K562 (cell line): ENCODE data around the gene TSC22D1. TPM values are rescaled to one million over a fixed set of nuclear protein-coding genes. Genes with fewer than 3 reads are reported as not detected.

Experiments
- ATAC-seq: fragments of 200-7000 bp; cut with Tn5 transposase; 3 replicates; pipeline ENCODE4 v1.9.1; 2020; ENCODE audit warnings: moderate library complexity
- BruUV-seq: library from RNA; stranded (reverse); fragments of 400-500 nt; replicated peaks from 2 replicates; lab custom pipeline; 2021; lab: Mats Ljungman, UMichigan
- CTCF ChIA-PET: fragments of 300-600 bp; formaldehyde crosslinking; extraction: SDS; loops from one replicate; lab custom pipeline; 2021; ENCODE audit warnings: low intra/inter-chr PET ratio; lab: Yijun Ruan, JAX
- POLR2A ChIA-PET: fragments of 300-600, 350-650 bp; sonication (Branson Sonifier 250); formaldehyde crosslinking; extraction: SDS; loops from one replicate; lab custom pipeline; 2021; ENCODE audit warnings: antibody characterized with exemption, inconsistent platforms; lab: Yijun Ruan, JAX
- DNase-seq, 4 experiments: peaks; one replicate each; pipeline versions ENCODE4 v3.0.0 to v3.0.0-alpha.2; 2011 to 2018; ENCODE audit warnings: low spot score in 3 of 4, mixed read lengths in 3 of 4; ENCODE audit errors: extremely low read depth in 1 of 4
- FAIRE-seq: peaks from 2 replicates; lab custom pipeline; 2011; peaks lifted over from hg19 to GRCh38; lab: Jason Lieb, UNC
- H2AFZ ChIP-seq: 2 replicates; pipeline ENCODE4 v1.6.0; 2011; ENCODE audit warnings: low read depth, low read length, control low read depth, inconsistent platforms
- H3K27ac ChIP-seq: fragments of 200-600 bp; 3 replicates; pipeline ENCODE4 v1.8.0; 2011; ENCODE audit warnings: low read depth, mild to moderate bottlenecking, control low read depth, inconsistent platforms, low read length, moderate library complexity, mixed read lengths; ENCODE audit errors: extremely low read depth
- H3K27me3 ChIP-seq, 2 experiments: fragments of 300-600 bp in 1 of 2; 2 replicates in 1 of 2; 3 replicates in 1 of 2; pipeline versions ENCODE4 v1.6.0 to v1.8.0; 2011; ENCODE audit warnings: inconsistent platforms in 2 of 2, low read length in 2 of 2, mild to moderate bottlenecking in 1 of 2, mixed read lengths in 1 of 2, moderate library complexity in 1 of 2; ENCODE audit not compliant: control insufficient read depth in 2 of 2, insufficient read depth in 2 of 2
- H3K36me3 ChIP-seq: fragments of 300-600 bp; 3 replicates; pipeline ENCODE4 v1.8.0; 2011; ENCODE audit warnings: mild to moderate bottlenecking, low read length, inconsistent platforms; ENCODE audit not compliant: control insufficient read depth, insufficient read depth
- H3K4me1 ChIP-seq, 2 experiments: fragments of 200-600 bp in 1 of 2; replicated peaks in 1 of 2; 2 replicates in 1 of 2; 3 replicates in 1 of 2; pipeline versions ENCODE4 v1.5.1 to v1.8.0; 2011; ENCODE audit warnings: inconsistent platforms in 2 of 2, low read length in 2 of 2, mild to moderate bottlenecking in 1 of 2, mixed read lengths in 1 of 2, moderate library complexity in 1 of 2; ENCODE audit not compliant: control insufficient read depth in 2 of 2, insufficient read depth in 2 of 2
- H3K4me2 ChIP-seq: 2 replicates; pipeline ENCODE4 v1.6.1; 2011; ENCODE audit warnings: low read length, control low read depth, inconsistent platforms, mixed read lengths; ENCODE audit not compliant: insufficient read depth
- H3K4me3 ChIP-seq: fragments of 200-600 bp; sonication (generic), shearing (Covaris generic); 2 replicates; pipeline ENCODE4 v1.5.1; 2016; ENCODE audit warnings: control low read depth, inconsistent platforms
- H3K79me2 ChIP-seq: fragments of 200-600 bp; 3 replicates; pipeline ENCODE4 v1.8.0; 2011; ENCODE audit warnings: low read length, inconsistent platforms; ENCODE audit not compliant: control insufficient read depth, insufficient read depth
- H3K9ac ChIP-seq, 2 experiments: 2 replicates each; pipeline versions ENCODE4 v1.6.0 to v1.6.1; 2011; ENCODE audit warnings: low read depth in 2 of 2, low read length in 2 of 2, control low read depth in 1 of 2, inconsistent platforms in 1 of 2, mild to moderate bottlenecking in 1 of 2, mixed read lengths in 1 of 2; ENCODE audit not compliant: insufficient read depth in 1 of 2
- H3K9me1 ChIP-seq: one replicate; pipeline ENCODE4 v1.6.0; 2011; ENCODE audit warnings: inconsistent platforms, mild to moderate bottlenecking, low read length, moderate library complexity; ENCODE audit not compliant: control insufficient read depth, insufficient read depth
- H3K9me3 ChIP-seq: replicated peaks from 2 replicates; pipeline ENCODE4 v1.5.1; 2011; ENCODE audit warnings: low read depth, low read length, inconsistent platforms; ENCODE audit not compliant: control insufficient read depth, insufficient read depth
- H4K20me1 ChIP-seq: replicated peaks from 2 replicates; pipeline ENCODE4 v1.6.1; 2011; ENCODE audit warnings: low read length, inconsistent platforms, mixed read lengths; ENCODE audit not compliant: control insufficient read depth, insufficient read depth
- CHD1 ChIP-seq: fragments of 200-600 bp; sonication (generic); IDR thresholded peaks from one replicate; pipeline ENCODE4 v1.6.1; 2012; ENCODE audit warnings: mild to moderate bottlenecking, moderate library complexity, low read length, inconsistent platforms
- HDAC6 ChIP-seq: IDR thresholded peaks from 2 replicates; pipeline ENCODE4 v1.6.1; 2012; ENCODE audit warnings: low read depth, mild to moderate bottlenecking, control low read depth, inconsistent platforms, low read length, moderate library complexity
- SNAPC5 ChIP-seq: fragments of 250-450 bp; sonication (Bioruptor Pico); IDR thresholded peaks from 2 replicates; pipeline ENCODE4 v1.8.0; 2021; ENCODE audit warnings: moderate library complexity, mild to moderate bottlenecking, inconsistent platforms
- TGIF2 ChIP-seq: sonication (generic); formaldehyde crosslinking; IDR thresholded peaks from 2 replicates; pipeline ENCODE4 v1.8.1; 2022; ENCODE audit warnings: mild to moderate bottlenecking, missing genetic modification reagents, moderate library complexity
- WGBS: fragments of 100-300 bp; shearing (Covaris generic); methylation state at CpG from one replicate; pipeline ENCODE4 v1.1.6; 2016; ENCODE audit warnings: low coverage, mixed read lengths; ENCODE audit not compliant: insufficient coverage; ENCODE audit errors: missing lambda C conversion rate; 5-methylcytosine and 5-hydroxymethylcytosine counted together
- in situ Hi-C: fragments of 300-500 bp; cut with MboI; formaldehyde crosslinking; loops from 4 replicates; pipeline ENCODE4 v1.15.0; 2018; ENCODE audit warnings: inconsistent platforms, mixed read lengths
- intact Hi-C: fragments of 100-400 bp; cut with micrococcal nuclease; formaldehyde crosslinking; loops from 2 replicates; pipeline ENCODE4 v1.14.2; 2022
- polyA plus RNA-seq, 8 experiments: library from polyadenylated mRNA; depleted of rRNA in 4 of 8; stranded (reverse) in 5 of 8; unstranded in 3 of 8; fragments of >200 nt; fragmentation: Nextera tagmentation in 2 of 8; fragmentation: Illumina TruSeq in 1 of 8; extraction: Ambion mirVana in 2 of 8; extraction: Trizol in 1 of 8; gene quantifications; 2 replicates each; pipeline versions ENCODE4 v1.2.1 to v1.2.3, GENCODE V29; 2011 to 2014; ENCODE audit warnings: inconsistent platforms in 1 of 8, missing spikeins in 1 of 8
- total RNA-seq, 7 experiments: library from RNA; depleted of rRNA in 6 of 7; stranded (reverse); fragments of >200 nt in 6 of 7; fragmentation: Illumina TruSeq in 2 of 7; extraction: Trizol in 2 of 7; gene quantifications; 2 replicates each; pipeline versions ENCODE4 v1.2.1 to v1.2.3, GENCODE V29; 2011 to 2021; ENCODE audit warnings: low replicate concordance in 1 of 7

TSC22D1 gene
- total and polyA plus RNA-seq, 9 of the 15 experiments (the other 6 are each of a cell fraction or from before 2014, with no cell fraction given), result 2.6 to 19.8 (median 8.4) TPM

- WGBS, result 21% methylated on average over 3 of the region's 3 CpGs
- no peak overlapping the region for H3K27ac ChIP-seq
- H3K9me3 ChIP-seq, result no peaks in the 10 kb centered on the region
- DNase-seq (no peak), FAIRE-seq (no peak)
- no peak overlapping the region for H3K4me2 ChIP-seq
- no TSS peak for BruUV-seq
- in situ Hi-C loops, result no loop called here
- no peaks in the 10 kb centered on the region for H3K27me3 ChIP-seq
- H3K4me1 ChIP-seq, result no peaks in the 10 kb centered on the region
- POLR2A ChIA-PET, result no interaction called here
- no peaks in the 10 kb centered on the region for H3K79me2 ChIP-seq
- CTCF ChIA-PET, result no interaction called here
- H3K4me3 ChIP-seq, result no peak overlapping the region
- TF ChIP-seq CHD1, result no peak
- TF ChIP-seq, all 486 proteins: peak for 0
- H3K9me1 ChIP-seq, result no peaks in the 10 kb centered on the region
- H3K36me3 ChIP-seq, result no peaks in the 10 kb centered on the region
- H3K9ac ChIP-seq, result no peak overlapping the region
- no peaks in the 10 kb centered on the region for H4K20me1 ChIP-seq
- H2AFZ ChIP-seq, result no peak overlapping the region
- ATAC-seq, result no peak
- intact Hi-C loops, result no loop called here
Observed at GRCh38 chr13:44542361-44542760, 33.8 kb downstream of the TSC22D1 start.

- Histone ChIP-seq H3K36me3 (no peaks in the 10 kb centered on the region), H3K27me3 (no peaks in the 10 kb centered on the region), H3K27ac (no peak overlapping the region), H3K9me3 (no peaks in the 10 kb centered on the region), H4K20me1 (no peaks in the 10 kb centered on the region), H3K9ac (no peak overlapping the region), H2AFZ (no peak overlapping the region), H3K4me1 (no peaks in the 10 kb centered on the region), H3K4me3 (no peak overlapping the region), H3K9me1 (no peaks in the 10 kb centered on the region), H3K4me2 (no peak overlapping the region), H3K79me2 (no peaks in the 10 kb centered on the region)
- ATAC-seq (no peak), DNase-seq (no peak), FAIRE-seq (no peak)
- intact Hi-C loops (no loop called here), in situ Hi-C loops (no loop called here)
- 45% methylated on average over 1 of the region's 1 CpG for WGBS
- ChIA-PET CTCF (no interaction called here), POLR2A (no interaction called here)
- no TSS peak for BruUV-seq
- TF ChIP-seq HDAC6 (no peak), TGIF2 (CRISPR knock-in tag) (no peak), SNAPC5 (CRISPR knock-in tag) (no peak)
Observed at GRCh38 chr13:44541601-44542000, 34.5 kb downstream of the TSC22D1 start.
